ENCODE data around the gene CNPY2. TPM values are rescaled to one million over a fixed set of nuclear protein-coding genes. Genes with fewer than 3 reads are reported as not detected.
"Not testable (repeated sequence)": the region's sequence is repeated elsewhere in the genome, so short reads cannot be mapped to it uniquely, and the experiment has no call there.

The CNPY2 gene
- total and polyA plus RNA-seq, 4 donors, result 24.6 to 163 (median 70.7) TPM

DNA sequence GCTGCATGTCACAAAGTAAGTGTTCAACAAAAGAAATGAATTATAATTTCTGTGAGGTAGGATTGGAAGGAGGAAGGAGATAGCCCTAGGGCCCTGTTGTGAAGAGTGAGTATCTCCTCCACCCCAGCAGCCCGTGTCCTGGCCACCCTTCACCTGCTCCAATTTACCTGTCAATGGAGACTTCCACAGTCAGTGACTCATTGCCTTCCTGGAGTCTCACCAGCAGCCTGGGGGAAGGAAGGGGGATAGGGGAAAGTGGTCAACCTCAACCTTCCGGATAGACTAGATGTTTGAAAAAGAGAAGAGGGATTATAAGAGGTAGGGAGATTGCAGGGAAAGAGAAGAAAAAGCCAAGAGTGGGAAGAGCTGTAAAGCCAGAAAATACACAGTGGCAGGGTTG lies 34.9 kb upstream of the CNPY2 start (continued):
- TF ChIP-seq, protein P1, sequence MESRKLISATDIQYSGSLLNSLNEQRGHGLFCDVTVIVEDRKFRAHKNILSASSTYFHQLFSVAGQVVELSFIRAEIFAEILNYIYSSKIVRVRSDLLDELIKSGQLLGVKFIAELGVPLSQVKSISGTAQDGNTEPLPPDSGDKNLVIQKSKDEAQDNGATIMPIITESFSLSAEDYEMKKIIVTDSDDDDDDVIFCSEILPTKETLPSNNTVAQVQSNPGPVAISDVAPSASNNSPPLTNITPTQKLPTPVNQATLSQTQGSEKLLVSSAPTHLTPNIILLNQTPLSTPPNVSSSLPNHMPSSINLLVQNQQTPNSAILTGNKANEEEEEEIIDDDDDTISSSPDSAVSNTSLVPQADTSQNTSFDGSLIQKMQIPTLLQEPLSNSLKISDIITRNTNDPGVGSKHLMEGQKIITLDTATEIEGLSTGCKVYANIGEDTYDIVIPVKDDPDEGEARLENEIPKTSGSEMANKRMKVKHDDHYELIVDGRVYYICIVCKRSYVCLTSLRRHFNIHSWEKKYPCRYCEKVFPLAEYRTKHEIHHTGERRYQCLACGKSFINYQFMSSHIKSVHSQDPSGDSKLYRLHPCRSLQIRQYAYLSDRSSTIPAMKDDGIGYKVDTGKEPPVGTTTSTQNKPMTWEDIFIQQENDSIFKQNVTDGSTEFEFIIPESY (IDR thresholded peaks at IDR 0.05), result no peak
- TF ChIP-seq TAF1 (conservative IDR thresholded peaks at IDR 0.05) (no peak), RAD21 (IDR thresholded peaks at IDR 0.05) (no peak)

DNA sequence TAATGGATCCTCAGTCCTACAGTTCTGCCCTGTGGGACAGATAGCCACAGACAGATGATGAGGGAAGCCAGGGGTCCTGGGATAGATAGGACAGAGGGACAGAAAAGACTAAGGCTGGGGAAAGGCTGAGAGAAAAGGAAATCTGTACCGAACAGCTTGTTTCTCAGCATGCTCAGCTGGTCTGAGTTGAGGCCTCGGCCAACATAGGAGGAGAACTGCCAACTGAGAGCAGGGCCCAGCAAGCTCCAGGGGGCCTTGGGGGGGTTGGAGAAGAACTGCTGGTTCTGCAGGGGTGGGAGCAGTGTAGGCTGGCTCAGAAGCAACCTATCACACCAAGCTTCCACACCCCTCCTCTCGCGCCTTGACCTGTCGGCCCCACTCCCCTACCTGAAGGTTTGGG lies 33.0 kb upstream of the CNPY2 start:
- H3K9ac ChIP-seq (ENCODE audit: low read depth in 1 of 2, low read length in 2 of 2), result no peak overlapping the region
- TF ChIP-seq YY1 (IDR thresholded peaks at IDR 0.05), result no peak
- TF ChIP-seq, protein P2, sequence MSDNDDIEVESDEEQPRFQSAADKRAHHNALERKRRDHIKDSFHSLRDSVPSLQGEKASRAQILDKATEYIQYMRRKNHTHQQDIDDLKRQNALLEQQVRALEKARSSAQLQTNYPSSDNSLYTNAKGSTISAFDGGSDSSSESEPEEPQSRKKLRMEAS (IDR thresholded peaks at IDR 0.05), result no peak
- TF ChIP-seq, protein P3, sequence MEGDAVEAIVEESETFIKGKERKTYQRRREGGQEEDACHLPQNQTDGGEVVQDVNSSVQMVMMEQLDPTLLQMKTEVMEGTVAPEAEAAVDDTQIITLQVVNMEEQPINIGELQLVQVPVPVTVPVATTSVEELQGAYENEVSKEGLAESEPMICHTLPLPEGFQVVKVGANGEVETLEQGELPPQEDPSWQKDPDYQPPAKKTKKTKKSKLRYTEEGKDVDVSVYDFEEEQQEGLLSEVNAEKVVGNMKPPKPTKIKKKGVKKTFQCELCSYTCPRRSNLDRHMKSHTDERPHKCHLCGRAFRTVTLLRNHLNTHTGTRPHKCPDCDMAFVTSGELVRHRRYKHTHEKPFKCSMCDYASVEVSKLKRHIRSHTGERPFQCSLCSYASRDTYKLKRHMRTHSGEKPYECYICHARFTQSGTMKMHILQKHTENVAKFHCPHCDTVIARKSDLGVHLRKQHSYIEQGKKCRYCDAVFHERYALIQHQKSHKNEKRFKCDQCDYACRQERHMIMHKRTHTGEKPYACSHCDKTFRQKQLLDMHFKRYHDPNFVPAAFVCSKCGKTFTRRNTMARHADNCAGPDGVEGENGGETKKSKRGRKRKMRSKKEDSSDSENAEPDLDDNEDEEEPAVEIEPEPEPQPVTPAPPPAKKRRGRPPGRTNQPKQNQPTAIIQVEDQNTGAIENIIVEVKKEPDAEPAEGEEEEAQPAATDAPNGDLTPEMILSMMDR (IDR thresholded peaks at IDR 0.05; ENCODE audit: low read depth, low read length, missing input control), result no peak
- TF ChIP-seq TAF1 (conservative IDR thresholded peaks at IDR 0.05), result no peak
- TF ChIP-seq HNF4A (conservative IDR thresholded peaks at IDR 0.05), result no peak
- TF ChIP-seq, protein P1 (IDR thresholded peaks at IDR 0.05), result no peak
- TF ChIP-seq, protein P4, sequence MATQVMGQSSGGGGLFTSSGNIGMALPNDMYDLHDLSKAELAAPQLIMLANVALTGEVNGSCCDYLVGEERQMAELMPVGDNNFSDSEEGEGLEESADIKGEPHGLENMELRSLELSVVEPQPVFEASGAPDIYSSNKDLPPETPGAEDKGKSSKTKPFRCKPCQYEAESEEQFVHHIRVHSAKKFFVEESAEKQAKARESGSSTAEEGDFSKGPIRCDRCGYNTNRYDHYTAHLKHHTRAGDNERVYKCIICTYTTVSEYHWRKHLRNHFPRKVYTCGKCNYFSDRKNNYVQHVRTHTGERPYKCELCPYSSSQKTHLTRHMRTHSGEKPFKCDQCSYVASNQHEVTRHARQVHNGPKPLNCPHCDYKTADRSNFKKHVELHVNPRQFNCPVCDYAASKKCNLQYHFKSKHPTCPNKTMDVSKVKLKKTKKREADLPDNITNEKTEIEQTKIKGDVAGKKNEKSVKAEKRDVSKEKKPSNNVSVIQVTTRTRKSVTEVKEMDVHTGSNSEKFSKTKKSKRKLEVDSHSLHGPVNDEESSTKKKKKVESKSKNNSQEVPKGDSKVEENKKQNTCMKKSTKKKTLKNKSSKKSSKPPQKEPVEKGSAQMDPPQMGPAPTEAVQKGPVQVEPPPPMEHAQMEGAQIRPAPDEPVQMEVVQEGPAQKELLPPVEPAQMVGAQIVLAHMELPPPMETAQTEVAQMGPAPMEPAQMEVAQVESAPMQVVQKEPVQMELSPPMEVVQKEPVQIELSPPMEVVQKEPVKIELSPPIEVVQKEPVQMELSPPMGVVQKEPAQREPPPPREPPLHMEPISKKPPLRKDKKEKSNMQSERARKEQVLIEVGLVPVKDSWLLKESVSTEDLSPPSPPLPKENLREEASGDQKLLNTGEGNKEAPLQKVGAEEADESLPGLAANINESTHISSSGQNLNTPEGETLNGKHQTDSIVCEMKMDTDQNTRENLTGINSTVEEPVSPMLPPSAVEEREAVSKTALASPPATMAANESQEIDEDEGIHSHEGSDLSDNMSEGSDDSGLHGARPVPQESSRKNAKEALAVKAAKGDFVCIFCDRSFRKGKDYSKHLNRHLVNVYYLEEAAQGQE (IDR thresholded peaks at IDR 0.05), result no peak
- no peak for TF ChIP-seq EGR1 (IDR thresholded peaks at IDR 0.05; ENCODE audit: low read depth in 2 of 2)
- no peak for TF ChIP-seq FOXA1 (IDR thresholded peaks at IDR 0.05)
- no peak for TF ChIP-seq JUND (IDR thresholded peaks at IDR 0.05)
- TF ChIP-seq FOXA2 (IDR thresholded peaks at IDR 0.05), result no peak
- TF ChIP-seq GABPA (IDR thresholded peaks at IDR 0.05 in 1 of 2, conservative IDR thresholded peaks at IDR 0.05 in 1 of 2), result no peak
- no peak for TF ChIP-seq SP1 (IDR thresholded peaks at IDR 0.05)
- TF ChIP-seq, protein P5, sequence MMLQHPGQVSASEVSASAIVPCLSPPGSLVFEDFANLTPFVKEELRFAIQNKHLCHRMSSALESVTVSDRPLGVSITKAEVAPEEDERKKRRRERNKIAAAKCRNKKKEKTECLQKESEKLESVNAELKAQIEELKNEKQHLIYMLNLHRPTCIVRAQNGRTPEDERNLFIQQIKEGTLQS (IDR thresholded peaks at IDR 0.05), result no peak
- DNase-seq (ENCODE audit: low spot score), result no peak
- H3K36me3 ChIP-seq (ENCODE audit: control insufficient read depth in 4 of 4, insufficient read depth in 3 of 4, low read depth in 1 of 4, low read length in 3 of 4), result peaks cover 18 to 77% (median 69%) of the 10 kb centered on the region in 4 donors
- no peaks in the 10 kb centered on the region for H3K4me1 ChIP-seq (ENCODE audit: control insufficient read depth in 4 of 4, insufficient read depth in 4 of 4, low read length in 3 of 4)
- no peak overlapping the region for H3K4me3 ChIP-seq (ENCODE audit: low read depth in 1 of 3, low read length in 3 of 3)
- 94% methylated on average over 5 of the region's 5 CpGs for WGBS
- H3K27ac ChIP-seq (ENCODE audit: low read depth in 1 of 2, low read length in 2 of 2), result no peak overlapping the region
- H3K9me3 ChIP-seq (ENCODE audit: control insufficient read depth in 4 of 4, low read length in 3 of 4), result no peaks in the 10 kb centered on the region
- no peaks in the 10 kb centered on the region for H3K27me3 ChIP-seq (ENCODE audit: control insufficient read depth in 4 of 4, insufficient read depth in 4 of 4, low read length in 3 of 4)

DNA sequence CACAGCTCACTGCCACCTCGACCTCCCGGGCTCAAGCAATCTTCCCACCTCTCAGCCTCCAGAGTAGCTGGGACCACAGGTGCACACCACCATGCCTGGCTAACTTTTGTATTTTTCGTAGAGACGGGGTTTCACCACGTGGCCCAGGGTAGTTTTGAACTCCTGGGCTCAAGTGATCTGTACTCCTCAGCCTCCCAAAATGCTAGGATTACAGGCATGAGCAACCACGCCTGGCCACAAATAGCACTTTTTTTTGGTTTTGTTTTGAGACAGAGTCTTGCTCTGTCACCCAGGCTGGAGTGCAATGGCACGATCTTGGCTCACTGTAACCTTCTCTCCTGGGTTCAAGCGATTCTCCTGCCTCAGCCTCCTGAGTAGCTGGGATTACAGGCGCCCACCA lies 31.5 kb upstream of the CNPY2 start:
- not testable (repeated sequence) for H3K27me3 ChIP-seq (ENCODE audit: control insufficient read depth in 4 of 4, insufficient read depth in 4 of 4, low read length in 3 of 4); H3K4me1 ChIP-seq (ENCODE audit: control insufficient read depth in 4 of 4, insufficient read depth in 4 of 4, low read length in 3 of 4); DNase-seq (ENCODE audit: low spot score); H3K27ac ChIP-seq (ENCODE audit: low read depth in 1 of 2, low read length in 2 of 2); H3K9ac ChIP-seq (ENCODE audit: low read depth in 1 of 2, low read length in 2 of 2); H3K9me3 ChIP-seq (ENCODE audit: control insufficient read depth in 4 of 4, low read length in 3 of 4); H3K4me3 ChIP-seq (ENCODE audit: low read depth in 1 of 3, low read length in 3 of 3)
- H3K36me3 ChIP-seq (ENCODE audit: control insufficient read depth in 4 of 4, insufficient read depth in 3 of 4, low read depth in 1 of 4, low read length in 3 of 4), result peaks cover 20 to 83% (median 74%) of the 10 kb centered on the region in 4 donors
- WGBS, result 92% methylated on average over 9 of the region's 9 CpGs

Measured in liver (tissue), 9 donors.